Activated T-helper 1 cell treated with anti-CD3 and anti-CD28 coated beads, Interleukin-12 subunit alpha, Interleukin-12 subunit beta, Interleukin-2, Interleukin-4 antibody, amounts not matched to agents 30 ng/mL and 10 ng/mL and 1 ng/mL, durations not matched to agents 14 hours and 24 hours and 36 hours (primary cell): Measurements from ENCODE around the gene RRAS. TPM values are rescaled to one million over a fixed set of nuclear protein-coding genes. Genes with fewer than 3 reads are reported as not detected.

ENCODE experiments used
- DNase-seq: peaks from one replicate; pipeline ENCODE4 v3.0.0; 2021; ENCODE audit warnings: low spot score
- H3K27ac Mint-ChIP-seq: one replicate; pipeline ENCODE4 v1.8.0; 2021; ENCODE audit warnings: mild to moderate bottlenecking, mixed read lengths
- H3K27me3 Mint-ChIP-seq: one replicate; pipeline ENCODE4 v1.8.0; 2022; ENCODE audit warnings: mild to moderate bottlenecking, moderate library complexity, mixed read lengths; ENCODE audit not compliant: insufficient read depth
- H3K36me3 Mint-ChIP-seq: one replicate; pipeline ENCODE4 v1.8.0; 2021; ENCODE audit warnings: low read depth, mixed read lengths
- H3K4me1 Mint-ChIP-seq: one replicate; pipeline ENCODE4 v1.8.0; 2021; ENCODE audit warnings: low read depth, mixed read lengths
- H3K4me3 Mint-ChIP-seq: one replicate; pipeline ENCODE4 v1.8.0; 2021; ENCODE audit warnings: mild to moderate bottlenecking, moderate library complexity, mixed read lengths
- H3K9me3 Mint-ChIP-seq: one replicate; pipeline ENCODE4 v1.8.0; 2021; ENCODE audit warnings: mixed read lengths
- intact Hi-C: fragments of 100-400 bp; cut with micrococcal nuclease; formaldehyde crosslinking; loops from one replicate; pipeline ENCODE4 v1.15.1; 2024
- total RNA-seq: library from RNA; stranded (reverse); gene quantifications from 2 replicates; pipeline ENCODE4 v1.2.3, GENCODE V29; 2022

The RRAS gene
- total RNA-seq, 1 donor from 2014 or later = 4.7 TPM

GRCh38 chr19:49681830-49682229 lies 41.9 kb upstream of the RRAS start:
- intact Hi-C loops = no loop called here
- DNase-seq = no peak
- Mint-ChIP-seq H3K27ac (no peak overlapping the region), H3K36me3 (peaks cover 36% of the 10 kb centered on the region), H3K4me3 (no peak overlapping the region), H3K4me1 (peaks cover 22% of the 10 kb centered on the region), H3K9me3 (no peaks in the 10 kb centered on the region), H3K27me3 (no peaks in the 10 kb centered on the region)

DNA sequence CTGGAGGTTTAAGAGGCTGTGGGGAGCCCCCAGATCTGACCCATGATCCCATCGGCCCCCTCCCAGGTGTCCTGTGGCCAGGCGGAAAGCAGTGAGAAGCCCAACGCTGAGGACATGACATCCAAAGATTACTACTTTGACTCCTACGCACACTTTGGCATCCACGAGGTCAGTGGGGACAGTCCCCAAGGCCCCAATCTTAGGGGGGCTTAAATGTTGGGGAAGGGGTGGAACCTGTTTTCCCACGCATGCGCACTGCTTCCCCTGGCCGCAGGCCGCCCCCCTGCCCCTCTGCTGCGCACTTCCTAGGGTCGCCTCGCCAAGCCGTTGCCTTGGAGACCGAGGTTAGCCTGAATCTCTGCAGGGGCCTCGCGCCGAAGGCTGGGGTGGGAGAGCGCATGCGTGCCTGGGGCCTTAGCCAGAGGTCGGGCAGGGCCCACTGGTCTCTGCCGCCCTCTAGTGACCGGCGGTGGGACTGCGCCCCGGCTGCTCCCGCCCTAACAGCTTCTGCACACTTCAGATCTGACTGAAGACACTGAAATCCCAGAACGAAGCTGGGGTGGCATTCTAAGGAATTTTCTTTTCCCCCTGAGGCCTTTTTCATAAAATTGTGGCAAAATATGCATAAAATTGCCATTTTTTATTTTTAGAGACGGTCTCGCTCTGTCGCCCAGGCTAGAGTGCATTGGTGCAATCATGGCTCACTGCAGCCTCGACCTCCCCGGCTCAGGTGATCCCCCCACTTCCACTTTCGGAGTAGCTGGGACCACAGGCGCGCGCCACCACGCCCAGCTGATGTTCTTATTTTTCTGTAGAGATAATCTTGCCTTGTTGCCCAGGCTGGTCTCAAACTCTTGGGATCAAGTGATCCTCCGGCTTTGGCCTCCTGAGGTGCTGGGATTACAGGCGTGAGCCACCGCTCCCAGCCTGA lies 40.7 kb upstream of the RRAS start:
- H3K27me3 Mint-ChIP-seq = no peaks in the 10 kb centered on the region
- intact Hi-C loops = no loop called here
- H3K4me3 Mint-ChIP-seq = peak overlapping the region; percentile 63
- H3K27ac Mint-ChIP-seq = peak overlapping the region; percentile 29
- no peaks in the 10 kb centered on the region for H3K9me3 Mint-ChIP-seq
- H3K4me1 Mint-ChIP-seq = peaks cover 32% of the 10 kb centered on the region
- peak; percentile 87 for DNase-seq
- peaks cover 34% of the 10 kb centered on the region for H3K36me3 Mint-ChIP-seq

- H3K9me3 Mint-ChIP-seq = no peaks in the 10 kb centered on the region
- H3K4me1 Mint-ChIP-seq = peaks cover 32% of the 10 kb centered on the region
- intact Hi-C loops = loop anchor here (5.0 kb wide), 2 partner anchors 307 to 647 kb away; partner anchors contain the start of gene KCNC3
- peaks cover 27% of the 10 kb centered on the region for H3K36me3 Mint-ChIP-seq
- peak overlapping the region; percentile 63 for H3K4me3 Mint-ChIP-seq
- H3K27ac Mint-ChIP-seq = peak overlapping the region; percentile 29
- no peak for DNase-seq
- no peaks in the 10 kb centered on the region for H3K27me3 Mint-ChIP-seq
Measured at GRCh38 chr19:49679771-49680413, 39.9 kb upstream of the RRAS start.

- H3K4me1 Mint-ChIP-seq = peaks cover 32% of the 10 kb centered on the region
- H3K9me3 Mint-ChIP-seq = no peaks in the 10 kb centered on the region
- H3K27ac Mint-ChIP-seq = no peak overlapping the region
- no peak for DNase-seq
- H3K4me3 Mint-ChIP-seq = peak overlapping the region; percentile 96
- peaks cover 26% of the 10 kb centered on the region for H3K36me3 Mint-ChIP-seq
- H3K27me3 Mint-ChIP-seq = no peaks in the 10 kb centered on the region
- intact Hi-C loops = loop anchor here (5.0 kb wide), 2 partner anchors 308 to 648 kb away; partner anchors contain the start of gene KCNC3
Measured at GRCh38 chr19:49678985-49679770, 39.2 kb upstream of the RRAS start.

- Mint-ChIP-seq H3K27me3 (no peaks in the 10 kb centered on the region), H3K4me1 (peaks cover 32% of the 10 kb centered on the region)
Measured at GRCh38 chr19:49677901-49678674, 38.1 kb upstream of the RRAS start.

GRCh38 chr19:49677231-49677900 lies 37.4 kb upstream of the RRAS start, which contains the start of gene PRMT1:
TSS of gene PRMT1 (plus strand) at chr19:49677271. CDS start at chr19:49677281, 10 bp downstream.
- intact Hi-C loops = loop anchor here (1.0 to 5.0 kb wide), 9 partner anchors 87 to 650 kb away; partner anchors contain the start of genes AKT1S1, FUZ, KCNC3 and PIH1D1
- Mint-ChIP-seq H3K9me3 (no peaks in the 10 kb centered on the region), H3K27me3 (no peaks in the 10 kb centered on the region), H3K27ac (peak within 1 kb of the TSS; percentile 99), H3K4me3 (peak within 1 kb of the TSS; percentile 96), H3K36me3 (peaks cover 21% of the 10 kb centered on the region), H3K4me1 (peaks cover 35% of the 10 kb centered on the region)
- peak; percentile 54 for DNase-seq

More at GRCh38 chr19:49677901-49678674, 38.1 kb upstream of the RRAS start:
- peak overlapping the region; percentile 96 for H3K4me3 Mint-ChIP-seq
- intact Hi-C loops = loop anchor here (1.0 to 5.0 kb wide), 9 partner anchors 88 to 649 kb away; partner anchors contain the start of genes AKT1S1, FUZ, KCNC3 and PIH1D1
- H3K27ac Mint-ChIP-seq = peak overlapping the region; percentile 95
- H3K36me3 Mint-ChIP-seq = peaks cover 23% of the 10 kb centered on the region
- no peaks in the 10 kb centered on the region for H3K9me3 Mint-ChIP-seq
- peak; percentile 66 for DNase-seq

GRCh38 chr19:49676784-49677230 lies 36.9 kb upstream of the RRAS start:
- Mint-ChIP-seq H3K36me3 (peaks cover 21% of the 10 kb centered on the region), H3K27me3 (no peaks in the 10 kb centered on the region)

GRCh38 chr19:49676136-49676783 lies 36.3 kb upstream of the RRAS start:
- Mint-ChIP-seq H3K4me1 (peaks cover 40% of the 10 kb centered on the region), H3K9me3 (no peaks in the 10 kb centered on the region), H3K27me3 (no peaks in the 10 kb centered on the region), H3K36me3 (peaks cover 21% of the 10 kb centered on the region), H3K4me3 (peak overlapping the region; percentile 95), H3K27ac (peak overlapping the region; percentile 99)
- intact Hi-C loops = loop anchor here (1.0 to 5.0 kb wide), 9 partner anchors 11 to 651 kb away; partner anchors contain the start of genes BCL2L12, FUZ, IRF3 and KCNC3
- no peak for DNase-seq

More at GRCh38 chr19:49676784-49677230, 36.9 kb upstream of the RRAS start:
- H3K27ac Mint-ChIP-seq = peak overlapping the region; percentile 99
- DNase-seq = peak; percentile 98
- peaks cover 41% of the 10 kb centered on the region for H3K4me1 Mint-ChIP-seq
- intact Hi-C loops = loop anchor here (1.0 to 5.0 kb wide), 13 partner anchors 12 to 650 kb away; partner anchors contain the start of genes AKT1S1, BCL2L12, FUZ and IRF3
- H3K4me3 Mint-ChIP-seq = peak overlapping the region; percentile 95
- H3K9me3 Mint-ChIP-seq = no peaks in the 10 kb centered on the region

GRCh38 chr19:49672131-49672919 lies 32.4 kb upstream of the RRAS start:
- H3K9me3 Mint-ChIP-seq = no peaks in the 10 kb centered on the region
- H3K27me3 Mint-ChIP-seq = no peaks in the 10 kb centered on the region
- H3K4me3 Mint-ChIP-seq = no peak overlapping the region
- intact Hi-C loops = loop anchor here (1.0 kb wide), 1 partner anchor 169 kb away; no protein-coding TSS in a partner anchor
- peaks cover 16% of the 10 kb centered on the region for H3K36me3 Mint-ChIP-seq
- peak overlapping the region; percentile 15 for H3K27ac Mint-ChIP-seq
- peak; percentile 69 for DNase-seq
- H3K4me1 Mint-ChIP-seq = peaks cover 21% of the 10 kb centered on the region

DNA sequence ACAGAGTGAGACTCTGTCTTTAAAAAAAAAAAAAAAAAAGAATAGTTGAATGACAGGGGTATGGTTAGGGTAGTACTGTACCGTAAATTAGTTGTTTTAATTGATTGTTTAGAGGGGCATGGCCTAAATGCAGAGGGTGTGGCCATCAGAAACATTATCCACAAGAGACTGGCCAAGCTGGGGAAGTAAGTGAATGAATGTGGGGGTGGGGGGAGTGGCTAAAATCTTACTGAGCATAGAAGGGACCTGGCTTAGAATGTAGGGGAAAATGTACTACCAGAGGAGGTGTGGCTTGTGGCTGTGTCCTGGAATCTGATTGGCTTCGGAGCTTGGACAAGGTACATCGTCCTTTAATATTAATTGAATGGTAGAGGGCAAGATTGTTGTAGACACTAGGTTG lies 29.6 kb upstream of the RRAS start:
- intact Hi-C loops = no loop called here
- Mint-ChIP-seq H3K27me3 (no peaks in the 10 kb centered on the region), H3K9me3 (no peaks in the 10 kb centered on the region), H3K4me1 (peaks cover 35% of the 10 kb centered on the region), H3K27ac (no peak overlapping the region), H3K4me3 (no peak overlapping the region), H3K36me3 (peaks cover 21% of the 10 kb centered on the region)
- no peak for DNase-seq
